Thoracic aorta (tissue), 2 donors: ENCODE data around the gene MYO5A. TPM values are rescaled to one million over a fixed set of nuclear protein-coding genes. Genes with fewer than 3 reads are reported as not detected.

Experiments
- ATAC-seq: fragments of 150-250 bp; one replicate; pipeline ENCODE4 v1.8.0; 2017; ENCODE audit warnings: low read depth; ENCODE audit not compliant: insufficient number of reproducible peaks, low FRiP score
- DNase-seq: peaks from one replicate; pipeline ENCODE4 v3.0.0-alpha.2; 2020; ENCODE audit warnings: low spot score
- H3K27ac ChIP-seq, 2 donors: fragments of 200-600 bp; sonication (generic); 1 replicate in 1 of 2; 2 replicates in 1 of 2; pipeline ENCODE4 v1.5.1; 2016; ENCODE audit warnings: mild to moderate bottlenecking in 2 of 2, moderate library complexity in 2 of 2
- H3K27me3 ChIP-seq: fragments of 200-600 bp; sonication (generic); replicated peaks from 2 replicates; pipeline ENCODE4 v1.6.0; 2016; ENCODE audit warnings: mild to moderate bottlenecking; ENCODE audit not compliant: insufficient read depth
- H3K36me3 ChIP-seq: fragments of 200-600 bp; sonication (generic); one replicate; pipeline ENCODE4 v1.5.1; 2016
- H3K4me1 ChIP-seq, 2 donors: fragments of 200-600 bp; sonication (generic); 1 replicate in 1 of 2; 2 replicates in 1 of 2; pipeline versions ENCODE4 v1.5.1 to v1.6.0; 2016; ENCODE audit warnings: low read depth in 2 of 2, mild to moderate bottlenecking in 1 of 2; ENCODE audit not compliant: control insufficient read depth in 1 of 2
- H3K4me3 ChIP-seq: fragments of 200-600 bp; sonication (generic); 2 replicates; pipeline ENCODE4 v1.5.1; 2016; ENCODE audit warnings: mild to moderate bottlenecking
- H3K9me3 ChIP-seq: fragments of 200-600 bp; sonication (generic); 2 replicates; pipeline ENCODE4 v1.5.1; 2016
- CTCF ChIP-seq: fragments of 200-600 bp; sonication (generic); IDR thresholded peaks from one replicate; pipeline ENCODE4 v1.5.1; 2019; ENCODE audit warnings: antibody characterized with exemption
- total RNA-seq, 2 donors: library from RNA; depleted of rRNA; stranded (reverse); fragments of >200 nt; gene quantifications; one replicate each; pipeline versions ENCODE4 v1.1.0 to v1.2.3, GENCODE V29; 2016

The MYO5A gene
- total RNA-seq, 2 donors from 2014 or later, result 37.6 to 58.8 TPM

- DNase-seq, result no peak
- no peaks in the 10 kb centered on the region for H3K9me3 ChIP-seq
- H3K27me3 ChIP-seq, result no peaks in the 10 kb centered on the region
- H3K36me3 ChIP-seq, result no peaks in the 10 kb centered on the region
- TF ChIP-seq CTCF, result no peak
- no peak for ATAC-seq
- H3K27ac ChIP-seq, result no peak overlapping the region
- no peaks in the 10 kb centered on the region for H3K4me1 ChIP-seq
- H3K4me3 ChIP-seq, result no peak overlapping the region
Measured at GRCh38 chr15:52284164-52284563, 244.5 kb downstream of the MYO5A start.

- no peak for DNase-seq
- H3K9me3 ChIP-seq, result no peaks in the 10 kb centered on the region
- no peaks in the 10 kb centered on the region for H3K36me3 ChIP-seq
- no peak overlapping the region for H3K4me3 ChIP-seq
- no peaks in the 10 kb centered on the region for H3K4me1 ChIP-seq
- TF ChIP-seq CTCF, result no peak
- no peak for ATAC-seq
- H3K27me3 ChIP-seq, result no peaks in the 10 kb centered on the region
- no peak overlapping the region for H3K27ac ChIP-seq
Measured at GRCh38 chr15:52283281-52283680, 245.4 kb downstream of the MYO5A start.

GRCh38 chr15:52282418-52282817 lies 246.3 kb downstream of the MYO5A start:
- H3K27me3 ChIP-seq, result no peaks in the 10 kb centered on the region
- H3K4me3 ChIP-seq, result no peak overlapping the region
- DNase-seq, result no peak
- ATAC-seq, result no peak
- no peaks in the 10 kb centered on the region for H3K36me3 ChIP-seq
- TF ChIP-seq CTCF, result no peak
- no peaks in the 10 kb centered on the region for H3K9me3 ChIP-seq
- H3K27ac ChIP-seq, result no peak overlapping the region
- no peaks in the 10 kb centered on the region for H3K4me1 ChIP-seq

DNA sequence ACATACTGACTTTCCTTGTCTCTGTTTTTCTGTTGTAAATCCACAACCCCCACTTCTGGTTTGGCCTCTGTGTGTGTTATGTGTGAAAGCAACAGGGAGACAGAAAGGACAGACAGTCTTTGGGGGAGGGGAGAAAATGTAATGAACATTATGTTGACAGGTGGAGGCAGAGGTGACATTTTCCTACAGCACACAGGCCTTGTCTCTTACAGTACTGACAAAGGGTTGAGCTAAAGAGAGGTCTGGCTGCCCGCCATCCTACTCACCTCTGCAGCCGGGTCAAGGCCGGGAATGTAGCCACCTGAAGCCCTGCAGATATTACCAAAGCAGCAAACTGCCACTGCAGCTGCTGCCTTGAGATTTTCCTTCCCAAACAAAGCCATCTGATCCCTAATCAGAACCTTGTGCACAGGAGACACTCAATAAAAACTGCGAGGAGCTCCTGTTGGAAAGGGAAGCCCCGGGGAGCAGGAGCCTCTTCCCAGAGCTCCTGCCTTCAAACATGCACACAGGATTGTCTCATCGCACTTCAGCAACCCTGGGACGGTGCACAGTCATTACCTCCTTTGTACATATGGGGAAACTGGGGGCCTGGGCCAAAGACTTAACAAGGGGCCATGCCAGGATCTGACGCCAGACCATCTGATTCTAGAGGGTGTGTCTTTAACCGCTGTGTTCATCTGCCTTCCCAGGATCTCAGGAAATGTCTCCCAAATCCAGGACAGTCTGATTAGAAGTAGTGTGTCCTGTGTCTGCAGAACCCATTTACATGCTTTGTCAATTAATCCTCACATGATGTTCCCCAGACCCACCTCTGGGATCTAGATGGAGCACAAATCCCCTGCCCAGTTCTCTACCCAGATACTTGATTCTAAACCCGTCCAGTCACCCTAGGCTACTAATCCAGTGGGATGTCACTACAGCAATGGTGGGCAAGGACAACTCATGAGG lies 247.3 kb downstream of the MYO5A start:
- Histone ChIP-seq H3K4me1 (no peaks in the 10 kb centered on the region), H3K4me3 (no peak overlapping the region), H3K9me3 (no peaks in the 10 kb centered on the region), H3K27ac (no peak overlapping the region), H3K36me3 (no peaks in the 10 kb centered on the region), H3K27me3 (no peaks in the 10 kb centered on the region)
- TF ChIP-seq CTCF, result no peak
- no peak for ATAC-seq
- DNase-seq, result no peak

- H3K4me3 ChIP-seq, result no peak overlapping the region
- H3K27ac ChIP-seq, result no peak overlapping the region
- H3K36me3 ChIP-seq, result no peaks in the 10 kb centered on the region
- no peak for TF ChIP-seq CTCF
- no peak for DNase-seq
- no peak for ATAC-seq
- no peaks in the 10 kb centered on the region for H3K4me1 ChIP-seq
- no peaks in the 10 kb centered on the region for H3K27me3 ChIP-seq
- H3K9me3 ChIP-seq, result no peaks in the 10 kb centered on the region
Measured at GRCh38 chr15:52280326-52281084, 248.2 kb downstream of the MYO5A start.
